ENCODE results near the gene CAAP1. TPM values are rescaled to one million over a fixed set of nuclear protein-coding genes. Genes with fewer than 3 reads are reported as not detected.

Gene CAAP1
- total and polyA plus RNA-seq, 3 experiments from 2014 or later, result 19.4 to 21.0 (median 20.8) TPM

DNA sequence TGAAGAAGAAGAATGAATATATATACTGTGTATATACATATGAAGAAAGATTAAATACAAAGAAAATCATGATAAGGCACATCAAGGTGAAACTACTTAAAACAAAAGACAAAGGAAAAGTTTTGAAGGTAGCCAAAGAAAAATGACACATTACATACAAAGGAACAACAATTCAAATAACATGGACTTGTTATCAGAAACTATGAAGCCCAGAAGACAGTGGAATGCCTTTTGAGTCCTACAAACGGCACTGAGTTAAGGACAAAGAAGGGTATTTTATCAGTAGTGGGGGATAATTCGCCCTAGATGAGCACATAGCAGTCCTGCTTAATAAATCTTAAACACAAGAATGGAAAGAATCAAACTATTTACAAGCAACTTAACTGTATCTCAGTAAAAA is 77.8 kb downstream of the CAAP1 start:
- no peaks in the 10 kb centered on the region for H3K27me3 ChIP-seq (ENCODE audit: insufficient read depth, low read length, poor library complexity, severe bottlenecking)
- peaks cover 1 to 9% of the 10 kb centered on the region in 2 donors for H3K27me3 Mint-ChIP-seq
- peak overlapping the region in 1 of 8 donors; percentile 26 for H3K27ac Mint-ChIP-seq
- no peaks in the 10 kb centered on the region for H3K4me1 ChIP-seq (ENCODE audit: insufficient read depth, low read length)
- no peak overlapping the region for H3K4me3 Mint-ChIP-seq
- no peaks in the 10 kb centered on the region for H3K4me1 Mint-ChIP-seq
- H3K36me3 Mint-ChIP-seq, result peaks cover 0 to 5% (median 0%) of the 10 kb centered on the region in 3 donors
- no peak for DNase-seq
- H3K9me3 Mint-ChIP-seq, result no peaks in the 10 kb centered on the region
- ChIA-PET CTCF (no interaction called here), POLR2A (no interaction called here)
- H3K9me3 ChIP-seq (ENCODE audit: low read length), result no peaks in the 10 kb centered on the region
- H3K27ac ChIP-seq (ENCODE audit: low read depth, low read length), result no peak overlapping the region
- no peaks in the 10 kb centered on the region for H3K36me3 ChIP-seq (ENCODE audit: insufficient read depth, low read length)
- H3K4me3 ChIP-seq (ENCODE audit: low read length), result no peak overlapping the region

DNA sequence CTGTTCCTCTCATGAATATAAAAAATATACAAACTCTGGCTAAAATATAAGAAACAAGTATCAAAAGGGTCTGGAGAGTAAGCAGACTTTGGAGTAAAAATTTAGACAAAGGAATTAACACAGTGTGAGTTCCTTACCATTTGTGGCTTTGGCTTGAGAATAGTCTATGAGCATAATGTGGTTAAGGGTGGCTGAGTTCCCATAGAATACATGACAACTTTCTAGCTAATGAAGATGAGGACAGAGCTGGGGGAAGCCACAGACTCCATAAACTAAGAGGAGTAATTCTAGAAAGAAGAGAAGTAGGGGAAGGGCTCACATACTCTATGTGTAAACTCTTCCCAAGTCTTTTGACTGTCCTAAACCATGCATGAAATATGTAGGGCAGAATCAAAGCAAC is 79.4 kb downstream of the CAAP1 start:
- H3K36me3 Mint-ChIP-seq, result peaks cover 0 to 5% (median 0%) of the 10 kb centered on the region in 3 donors
- H3K36me3 ChIP-seq (ENCODE audit: insufficient read depth, low read length), result no peaks in the 10 kb centered on the region
- H3K27ac Mint-ChIP-seq, result no peak overlapping the region
- no peaks in the 10 kb centered on the region for H3K4me1 ChIP-seq (ENCODE audit: insufficient read depth, low read length)
- H3K27me3 Mint-ChIP-seq, result peaks cover 3 to 9% of the 10 kb centered on the region in 2 donors
- H3K9me3 ChIP-seq (ENCODE audit: low read length), result no peaks in the 10 kb centered on the region
- H3K4me3 Mint-ChIP-seq, result no peak overlapping the region
- ChIA-PET POLR2A (no interaction called here), CTCF (no interaction called here)
- H3K27ac ChIP-seq (ENCODE audit: low read depth, low read length), result no peak overlapping the region
- H3K27me3 ChIP-seq (ENCODE audit: insufficient read depth, low read length, poor library complexity, severe bottlenecking), result no peaks in the 10 kb centered on the region
- H3K4me3 ChIP-seq (ENCODE audit: low read length), result no peak overlapping the region
- no peaks in the 10 kb centered on the region for H3K4me1 Mint-ChIP-seq
- no peak for DNase-seq
- no peaks in the 10 kb centered on the region for H3K9me3 Mint-ChIP-seq

DNA sequence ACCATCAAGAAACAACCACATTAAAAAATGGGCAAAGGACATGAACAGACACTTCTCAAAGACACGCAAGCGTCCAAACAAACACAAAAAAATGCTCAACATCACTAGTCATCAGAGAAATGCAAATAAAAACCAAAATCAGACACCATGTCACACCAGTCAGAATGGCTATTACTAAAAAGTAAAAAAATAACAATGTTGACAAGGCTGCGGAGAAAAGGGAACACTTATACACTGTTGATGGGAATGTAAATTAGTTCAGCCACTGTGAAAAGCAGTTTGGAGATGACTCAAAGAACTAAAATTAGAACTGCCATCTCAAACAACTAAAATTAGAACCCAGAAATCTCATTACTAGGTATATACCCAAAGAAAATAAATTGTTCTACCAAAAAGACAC is 80.4 kb downstream of the CAAP1 start:
- POLR2A ChIA-PET, result no interaction called here
- no peaks in the 10 kb centered on the region for H3K9me3 ChIP-seq (ENCODE audit: low read length)
- Mint-ChIP-seq H3K4me3 (no peak overlapping the region), H3K27ac (no peak overlapping the region), H3K4me1 (no peaks in the 10 kb centered on the region), H3K9me3 (no peaks in the 10 kb centered on the region), H3K36me3 (peaks cover 0 to 5% (median 0%) of the 10 kb centered on the region in 3 donors), H3K27me3 (peaks cover 3 to 9% of the 10 kb centered on the region in 2 donors)
- DNase-seq, result no peak
- CTCF ChIA-PET, result no interaction called here
- H3K4me1 ChIP-seq (ENCODE audit: insufficient read depth, low read length), result no peaks in the 10 kb centered on the region
- H3K4me3 ChIP-seq (ENCODE audit: low read length), result no peak overlapping the region
- H3K27me3 ChIP-seq (ENCODE audit: insufficient read depth, low read length, poor library complexity, severe bottlenecking), result no peaks in the 10 kb centered on the region
- H3K36me3 ChIP-seq (ENCODE audit: insufficient read depth, low read length), result no peaks in the 10 kb centered on the region
- no peak overlapping the region for H3K27ac ChIP-seq (ENCODE audit: low read depth, low read length)

DNA sequence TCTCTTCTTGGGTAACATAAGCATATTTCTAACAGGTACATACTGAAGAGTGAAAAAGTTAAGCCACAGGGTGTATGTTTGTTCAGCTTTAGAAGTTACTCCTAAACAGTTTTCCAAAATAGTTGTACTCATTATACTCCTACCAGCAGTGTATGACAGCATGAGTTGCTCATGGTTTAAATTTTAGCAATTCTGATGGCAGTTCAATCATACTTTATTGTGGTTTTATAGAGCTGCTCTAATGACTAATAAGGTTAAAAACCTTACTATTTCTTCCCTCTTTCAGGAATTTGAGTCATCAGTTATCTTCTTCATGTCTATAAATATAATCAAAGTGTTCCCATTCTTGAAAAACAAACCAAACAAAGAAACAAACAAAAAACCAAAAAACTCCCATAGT is 81.5 kb downstream of the CAAP1 start:
- H3K4me3 Mint-ChIP-seq, result no peak overlapping the region
- DNase-seq, result no peak
- CTCF ChIA-PET, result no interaction called here

DNA sequence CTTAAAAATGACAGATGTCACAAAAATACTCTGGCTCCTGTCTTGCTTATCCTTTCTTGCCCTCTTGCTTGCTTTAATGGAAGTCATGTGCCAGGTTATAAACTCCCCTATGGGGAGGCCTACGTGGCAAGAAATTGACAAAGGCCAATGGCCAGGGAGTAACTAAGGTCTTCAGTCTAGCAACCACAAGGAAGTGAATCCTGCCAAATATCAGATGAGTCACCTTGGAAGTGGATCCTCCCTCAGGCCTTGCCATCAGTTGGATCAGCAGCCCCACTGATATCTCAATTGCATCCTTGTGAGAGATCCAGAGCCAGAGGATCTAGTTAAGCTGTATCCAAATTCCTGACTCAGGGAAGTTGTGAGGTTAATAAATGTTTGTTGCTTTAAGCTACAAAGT is 82.8 kb downstream of the CAAP1 start:
- no peaks in the 10 kb centered on the region for H3K36me3 ChIP-seq (ENCODE audit: insufficient read depth, low read length)
- H3K27ac ChIP-seq (ENCODE audit: low read depth, low read length), result no peak overlapping the region
- H3K9me3 Mint-ChIP-seq, result no peaks in the 10 kb centered on the region
- H3K4me1 ChIP-seq (ENCODE audit: insufficient read depth, low read length), result no peaks in the 10 kb centered on the region
- ChIA-PET CTCF (no interaction called here), POLR2A (no interaction called here)
- no peak overlapping the region for H3K27ac Mint-ChIP-seq
- H3K4me3 Mint-ChIP-seq, result no peak overlapping the region
- no peaks in the 10 kb centered on the region for H3K9me3 ChIP-seq (ENCODE audit: low read length)
- peaks cover 0 to 5% (median 0%) of the 10 kb centered on the region in 3 donors for H3K36me3 Mint-ChIP-seq
- H3K27me3 Mint-ChIP-seq, result peaks cover 3 to 9% of the 10 kb centered on the region in 2 donors
- H3K4me1 Mint-ChIP-seq, result no peaks in the 10 kb centered on the region
- no peak overlapping the region for H3K4me3 ChIP-seq (ENCODE audit: low read length)
- no peaks in the 10 kb centered on the region for H3K27me3 ChIP-seq (ENCODE audit: insufficient read depth, low read length, poor library complexity, severe bottlenecking)
- no peak for DNase-seq

More for the DNA sequence above, 81.5 kb downstream of the CAAP1 start:
- Mint-ChIP-seq H3K4me1 (no peaks in the 10 kb centered on the region), H3K27ac (no peak overlapping the region), H3K9me3 (no peaks in the 10 kb centered on the region), H3K36me3 (peaks cover 0 to 5% (median 0%) of the 10 kb centered on the region in 3 donors), H3K27me3 (peaks cover 3 to 9% of the 10 kb centered on the region in 2 donors)
- H3K4me3 ChIP-seq (ENCODE audit: low read length), result no peak overlapping the region
- no peak overlapping the region for H3K27ac ChIP-seq (ENCODE audit: low read depth, low read length)
- no peaks in the 10 kb centered on the region for H3K36me3 ChIP-seq (ENCODE audit: insufficient read depth, low read length)
- no peaks in the 10 kb centered on the region for H3K27me3 ChIP-seq (ENCODE audit: insufficient read depth, low read length, poor library complexity, severe bottlenecking)
- no peaks in the 10 kb centered on the region for H3K4me1 ChIP-seq (ENCODE audit: insufficient read depth, low read length)
- no peaks in the 10 kb centered on the region for H3K9me3 ChIP-seq (ENCODE audit: low read length)
- POLR2A ChIA-PET, result no interaction called here

DNA sequence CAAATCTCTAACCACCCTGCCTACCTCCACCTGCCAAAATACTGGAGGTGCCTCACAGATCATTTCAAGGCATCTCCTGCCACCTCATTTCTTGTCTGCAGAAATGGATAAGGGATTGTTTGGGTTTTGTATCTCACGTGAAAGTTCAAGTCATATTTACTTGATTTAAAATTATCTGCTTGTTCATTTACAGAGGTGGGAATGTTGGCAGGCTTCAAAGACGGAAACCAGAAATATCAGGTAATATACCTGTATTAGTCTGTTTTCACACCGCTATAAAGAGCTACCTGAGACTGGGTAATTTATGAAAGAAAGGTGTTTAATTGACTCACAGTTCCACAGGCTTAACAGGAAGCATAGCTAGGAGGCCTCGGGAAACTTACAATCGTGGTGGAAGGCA is 85.4 kb downstream of the CAAP1 start:
- H3K36me3 Mint-ChIP-seq, result peaks cover 0 to 5% (median 0%) of the 10 kb centered on the region in 3 donors
- no peak overlapping the region for H3K4me3 ChIP-seq (ENCODE audit: low read length)
- no peaks in the 10 kb centered on the region for H3K4me1 ChIP-seq (ENCODE audit: insufficient read depth, low read length)
- H3K27me3 ChIP-seq (ENCODE audit: insufficient read depth, low read length, poor library complexity, severe bottlenecking), result no peaks in the 10 kb centered on the region
- no peaks in the 10 kb centered on the region for H3K36me3 ChIP-seq (ENCODE audit: insufficient read depth, low read length)
- H3K27ac Mint-ChIP-seq, result no peak overlapping the region
- DNase-seq, result no peak
- H3K27me3 Mint-ChIP-seq, result peaks cover 4 to 8% of the 10 kb centered on the region in 2 donors
- ChIA-PET CTCF (no interaction called here), POLR2A (no interaction called here)
- no peaks in the 10 kb centered on the region for H3K9me3 ChIP-seq (ENCODE audit: low read length)
- H3K27ac ChIP-seq (ENCODE audit: low read depth, low read length), result no peak overlapping the region
- H3K4me1 Mint-ChIP-seq, result no peaks in the 10 kb centered on the region
- no peaks in the 10 kb centered on the region for H3K9me3 Mint-ChIP-seq
- no peak overlapping the region for H3K4me3 Mint-ChIP-seq

DNA sequence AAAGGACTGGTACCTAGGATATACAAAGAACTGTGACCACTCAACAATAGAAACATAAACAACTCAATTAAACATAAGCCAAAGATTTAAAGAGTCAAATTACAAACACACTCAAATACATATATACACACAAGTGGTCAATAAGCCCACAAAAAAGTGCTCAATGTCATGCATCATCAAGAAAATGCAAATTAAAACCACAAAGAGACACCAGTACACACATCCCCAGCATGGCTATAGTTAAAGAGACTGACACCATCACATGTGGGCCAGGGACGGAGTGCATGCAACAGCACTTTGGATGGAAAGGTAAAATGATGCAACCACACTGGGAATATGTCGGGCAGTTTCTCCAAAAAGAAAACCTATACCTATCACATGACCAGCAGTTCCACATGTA is 89.7 kb downstream of the CAAP1 start:
- POLR2A ChIA-PET, result no interaction called here
- CTCF ChIA-PET, result no interaction called here
- Histone ChIP-seq H3K36me3 (ENCODE audit: insufficient read depth, low read length) (no peaks in the 10 kb centered on the region), H3K9me3 (ENCODE audit: low read length) (no peaks in the 10 kb centered on the region), H3K27me3 (ENCODE audit: insufficient read depth, low read length, poor library complexity, severe bottlenecking) (no peaks in the 10 kb centered on the region), H3K27ac (ENCODE audit: low read depth, low read length) (no peak overlapping the region), H3K4me1 (ENCODE audit: insufficient read depth, low read length) (no peaks in the 10 kb centered on the region), H3K4me3 (ENCODE audit: low read length) (no peak overlapping the region)
- no peak for DNase-seq
- Mint-ChIP-seq H3K4me1 (no peaks in the 10 kb centered on the region), H3K9me3 (no peaks in the 10 kb centered on the region), H3K27ac (peak overlapping the region in 1 of 8 donors; percentile 2), H3K36me3 (no peaks in the 10 kb centered on the region), H3K27me3 (peaks cover 0 to 4% of the 10 kb centered on the region in 2 donors), H3K4me3 (no peak overlapping the region)

DNA sequence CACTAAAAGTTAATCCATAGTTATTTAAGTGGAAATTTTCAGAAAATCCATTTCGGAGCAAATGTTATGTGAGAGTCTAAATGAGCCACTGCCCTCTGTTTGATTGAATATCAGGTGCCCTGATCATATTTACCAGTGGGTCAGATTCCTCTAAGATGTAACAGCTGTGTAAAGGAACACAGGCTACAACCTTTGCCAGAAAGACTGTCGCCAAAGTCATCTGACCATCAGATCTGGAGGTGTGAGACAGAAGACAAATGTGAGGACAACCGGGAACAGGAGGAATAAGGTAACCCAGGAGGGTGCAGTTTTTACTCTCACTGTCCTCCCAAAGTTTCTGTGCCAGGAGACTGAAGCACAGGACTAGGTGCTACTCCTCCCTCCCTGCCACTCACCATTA is 90.8 kb downstream of the CAAP1 start:
- peaks cover 0 to 4% of the 10 kb centered on the region in 2 donors for H3K27me3 Mint-ChIP-seq
- Histone ChIP-seq H3K27ac (ENCODE audit: low read depth, low read length) (no peak overlapping the region), H3K27me3 (ENCODE audit: insufficient read depth, low read length, poor library complexity, severe bottlenecking) (no peaks in the 10 kb centered on the region), H3K4me1 (ENCODE audit: insufficient read depth, low read length) (no peaks in the 10 kb centered on the region), H3K36me3 (ENCODE audit: insufficient read depth, low read length) (no peaks in the 10 kb centered on the region), H3K9me3 (ENCODE audit: low read length) (no peaks in the 10 kb centered on the region), H3K4me3 (ENCODE audit: low read length) (no peak overlapping the region)
- ChIA-PET CTCF (no interaction called here), POLR2A (no interaction called here)
- no peaks in the 10 kb centered on the region for H3K4me1 Mint-ChIP-seq
- no peak overlapping the region for H3K4me3 Mint-ChIP-seq
- H3K36me3 Mint-ChIP-seq, result no peaks in the 10 kb centered on the region
- no peak overlapping the region for H3K27ac Mint-ChIP-seq
- no peak for DNase-seq
- H3K9me3 Mint-ChIP-seq, result no peaks in the 10 kb centered on the region

DNA sequence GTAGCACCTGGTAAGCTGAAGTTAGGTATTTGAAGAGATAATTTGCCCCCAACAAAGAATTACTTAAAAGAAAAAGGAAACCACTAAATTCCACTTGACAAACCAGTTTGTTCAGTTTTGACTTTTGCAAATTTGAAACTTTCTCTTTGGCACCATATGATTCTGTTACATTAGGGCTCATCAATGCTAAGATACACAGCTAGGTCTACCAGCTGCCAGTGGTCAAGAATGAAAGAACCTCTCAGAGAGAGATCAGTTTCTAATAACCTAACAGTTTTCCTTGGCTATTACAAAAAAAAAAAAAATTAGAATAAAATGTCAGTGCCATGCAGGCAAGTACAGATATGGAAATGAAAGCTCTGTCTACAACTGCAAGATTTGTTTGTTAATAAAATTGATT is 92.3 kb downstream of the CAAP1 start:
- ChIA-PET POLR2A (no interaction called here), CTCF (no interaction called here)
- no peak for DNase-seq
- Histone ChIP-seq H3K27me3 (ENCODE audit: insufficient read depth, low read length, poor library complexity, severe bottlenecking) (no peaks in the 10 kb centered on the region), H3K27ac (ENCODE audit: low read depth, low read length) (no peak overlapping the region), H3K9me3 (ENCODE audit: low read length) (no peaks in the 10 kb centered on the region), H3K4me1 (ENCODE audit: insufficient read depth, low read length) (no peaks in the 10 kb centered on the region), H3K4me3 (ENCODE audit: low read length) (no peak overlapping the region), H3K36me3 (ENCODE audit: insufficient read depth, low read length) (no peaks in the 10 kb centered on the region)
- Mint-ChIP-seq H3K27ac (no peak overlapping the region), H3K9me3 (no peaks in the 10 kb centered on the region), H3K4me1 (no peaks in the 10 kb centered on the region), H3K27me3 (peaks cover 0 to 4% of the 10 kb centered on the region in 2 donors), H3K36me3 (no peaks in the 10 kb centered on the region), H3K4me3 (no peak overlapping the region)

Measured in CD8-positive, alpha-beta memory T cell (primary cell).